ENCODE results near the gene UGT1A9.

UGT1A9 gene

GRCh38 chr2:233819884-233820773 is 148.4 kb downstream of the UGT1A9 start:
- DNase-seq (ENCODE audit: low spot score in 2 of 2) (no peak), ATAC-seq (ENCODE audit: low read depth) (no peak)
- H3K9me3 Mint-ChIP-seq: no peaks in the 10 kb centered on the region
- H3K27ac Mint-ChIP-seq: no peak overlapping the region
- H3K27me3 Mint-ChIP-seq: peaks cover 11% of the 10 kb centered on the region
- H3K36me3 Mint-ChIP-seq: no peaks in the 10 kb centered on the region
- H3K4me3 Mint-ChIP-seq: no peak overlapping the region
- H3K4me1 Mint-ChIP-seq: no peaks in the 10 kb centered on the region

- ATAC-seq (ENCODE audit: low read depth) (no peak), DNase-seq (ENCODE audit: low spot score in 2 of 2) (no peak)
- no peaks in the 10 kb centered on the region for H3K4me1 Mint-ChIP-seq
- no peak overlapping the region for H3K27ac Mint-ChIP-seq
- no peaks in the 10 kb centered on the region for H3K9me3 Mint-ChIP-seq
- H3K36me3 Mint-ChIP-seq: no peaks in the 10 kb centered on the region
- H3K27me3 Mint-ChIP-seq: peaks cover 11% of the 10 kb centered on the region
- H3K4me3 Mint-ChIP-seq: no peak overlapping the region
These were observed 149.0 kb downstream of the UGT1A9 start for GRCh38 chr2:233820774-233821105.

- H3K4me1 Mint-ChIP-seq: no peaks in the 10 kb centered on the region
- ATAC-seq (ENCODE audit: low read depth) (no peak), DNase-seq (ENCODE audit: low spot score in 2 of 2) (no peak)
- H3K36me3 Mint-ChIP-seq: no peaks in the 10 kb centered on the region
- no peak overlapping the region for H3K27ac Mint-ChIP-seq
- H3K27me3 Mint-ChIP-seq: peaks cover 11% of the 10 kb centered on the region
- no peaks in the 10 kb centered on the region for H3K9me3 Mint-ChIP-seq
- H3K4me3 Mint-ChIP-seq: no peak overlapping the region
These were observed 149.5 kb downstream of the UGT1A9 start for GRCh38 chr2:233821196-233821595.

GRCh38 chr2:233821709-233822100 is 150.0 kb downstream of the UGT1A9 start:
- H3K4me3 Mint-ChIP-seq: no peak overlapping the region
- DNase-seq (ENCODE audit: low spot score in 2 of 2): no peak
- no peak for ATAC-seq (ENCODE audit: low read depth)
- H3K9me3 Mint-ChIP-seq: peaks cover under 1% of the 10 kb centered on the region
- no peaks in the 10 kb centered on the region for H3K4me1 Mint-ChIP-seq
- H3K27me3 Mint-ChIP-seq: peaks cover 12% of the 10 kb centered on the region
- H3K36me3 Mint-ChIP-seq: no peaks in the 10 kb centered on the region
- H3K27ac Mint-ChIP-seq: no peak overlapping the region

- DNase-seq (ENCODE audit: low spot score in 2 of 2): no peak
- Mint-ChIP-seq H3K27me3 (peaks cover 13% of the 10 kb centered on the region), H3K9me3 (peaks cover 2% of the 10 kb centered on the region), H3K4me3 (no peak overlapping the region), H3K27ac (no peak overlapping the region), H3K4me1 (peaks cover 2% of the 10 kb centered on the region), H3K36me3 (no peaks in the 10 kb centered on the region)
- no peak for ATAC-seq (ENCODE audit: low read depth)
These were observed 150.5 kb downstream of the UGT1A9 start for GRCh38 chr2:233822101-233822771.

Measured in memory B cell (primary cell).